ENCODE results near the gene CARS2.
"Not testable (repeated sequence)": the region's sequence is repeated elsewhere in the genome, so short reads cannot be mapped to it uniquely, and the experiment has no call there.

CARS2 gene

GRCh38 chr13:110700641-110701040 is 5.3 kb downstream of the CARS2 start:
- Mint-ChIP-seq H3K27me3 (no peaks in the 10 kb centered on the region), H3K4me1 (peaks cover 44% of the 10 kb centered on the region), H3K4me3 (no peak overlapping the region), H3K36me3 (peaks cover 61% of the 10 kb centered on the region), H3K9me3 (no peaks in the 10 kb centered on the region), H3K27ac (no peak overlapping the region)
- DNase-seq, result no peak
- CTCF ChIA-PET, result no interaction called here

- no peak overlapping the region for H3K4me3 Mint-ChIP-seq
- H3K27me3 Mint-ChIP-seq, result no peaks in the 10 kb centered on the region
- CTCF ChIA-PET, result no interaction called here
- peaks cover 43% of the 10 kb centered on the region for H3K4me1 Mint-ChIP-seq
- no peak for DNase-seq
- no peak overlapping the region for H3K27ac Mint-ChIP-seq
- peaks cover 63% of the 10 kb centered on the region for H3K36me3 Mint-ChIP-seq
- H3K9me3 Mint-ChIP-seq, result no peaks in the 10 kb centered on the region
Measured at GRCh38 chr13:110700186-110700585, 5.7 kb downstream of the CARS2 start.

GRCh38 chr13:110699148-110700145 is 6.5 kb downstream of the CARS2 start:
- no peak for DNase-seq
- Mint-ChIP-seq H3K4me3 (no peak overlapping the region), H3K4me1 (peaks cover 37% of the 10 kb centered on the region), H3K27ac (no peak overlapping the region), H3K9me3 (no peaks in the 10 kb centered on the region), H3K36me3 (peaks cover 63% of the 10 kb centered on the region), H3K27me3 (no peaks in the 10 kb centered on the region)
- CTCF ChIA-PET, result no interaction called here

GRCh38 chr13:110698689-110699088 is 7.2 kb downstream of the CARS2 start:
- no peak for DNase-seq
- no peak overlapping the region for H3K4me3 Mint-ChIP-seq
- CTCF ChIA-PET, result no interaction called here
- no peak overlapping the region for H3K27ac Mint-ChIP-seq
- H3K36me3 Mint-ChIP-seq, result peaks cover 61% of the 10 kb centered on the region
- H3K4me1 Mint-ChIP-seq, result peaks cover 33% of the 10 kb centered on the region
- no peaks in the 10 kb centered on the region for H3K9me3 Mint-ChIP-seq
- no peaks in the 10 kb centered on the region for H3K27me3 Mint-ChIP-seq

GRCh38 chr13:110697842-110698241 is 8.1 kb downstream of the CARS2 start:
- Mint-ChIP-seq H3K9me3 (no peaks in the 10 kb centered on the region), H3K27ac (no peak overlapping the region), H3K36me3 (peaks cover 54% of the 10 kb centered on the region), H3K27me3 (no peaks in the 10 kb centered on the region), H3K4me3 (no peak overlapping the region), H3K4me1 (peaks cover 27% of the 10 kb centered on the region)
- DNase-seq, result no peak
- CTCF ChIA-PET, result no interaction called here

GRCh38 chr13:110696776-110697175 is 9.1 kb downstream of the CARS2 start:
- DNase-seq, result no peak
- Mint-ChIP-seq H3K4me1 (peaks cover 19% of the 10 kb centered on the region), H3K9me3 (no peaks in the 10 kb centered on the region), H3K27me3 (no peaks in the 10 kb centered on the region), H3K4me3 (no peak overlapping the region), H3K27ac (peak overlapping the region; percentile 68), H3K36me3 (peaks cover 47% of the 10 kb centered on the region)
- CTCF ChIA-PET, result no interaction called here

GRCh38 chr13:110695774-110696173 is 10.1 kb downstream of the CARS2 start:
- CTCF ChIA-PET, H3K27me3 Mint-ChIP-seq, H3K9me3 Mint-ChIP-seq, DNase-seq, H3K27ac Mint-ChIP-seq, H3K4me3 Mint-ChIP-seq: not testable (repeated sequence)
- H3K36me3 Mint-ChIP-seq, result peaks cover 43% of the 10 kb centered on the region
- H3K4me1 Mint-ChIP-seq, result peaks cover 18% of the 10 kb centered on the region

GRCh38 chr13:110690516-110690915 is 15.4 kb downstream of the CARS2 start:
- CTCF ChIA-PET, result no interaction called here
- Mint-ChIP-seq H3K36me3 (peaks cover 18% of the 10 kb centered on the region), H3K27me3 (no peaks in the 10 kb centered on the region), H3K4me3 (no peak overlapping the region), H3K4me1 (no peaks in the 10 kb centered on the region), H3K27ac (no peak overlapping the region), H3K9me3 (no peaks in the 10 kb centered on the region)
- no peak for DNase-seq

- no peak overlapping the region for H3K27ac Mint-ChIP-seq
- H3K4me1 Mint-ChIP-seq, result no peaks in the 10 kb centered on the region
- H3K36me3 Mint-ChIP-seq, result peaks cover 20% of the 10 kb centered on the region
- DNase-seq, result no peak
- no peaks in the 10 kb centered on the region for H3K27me3 Mint-ChIP-seq
- H3K9me3 Mint-ChIP-seq, result no peaks in the 10 kb centered on the region
- no peak overlapping the region for H3K4me3 Mint-ChIP-seq
- CTCF ChIA-PET, result no interaction called here
Measured at GRCh38 chr13:110689711-110690110, 16.2 kb downstream of the CARS2 start.

- CTCF ChIA-PET, result no interaction called here
- Mint-ChIP-seq H3K27me3 (no peaks in the 10 kb centered on the region), H3K9me3 (no peaks in the 10 kb centered on the region), H3K4me3 (no peak overlapping the region), H3K36me3 (peaks cover 20% of the 10 kb centered on the region), H3K27ac (no peak overlapping the region), H3K4me1 (no peaks in the 10 kb centered on the region)
- DNase-seq, result no peak
Measured at GRCh38 chr13:110689041-110689440, 16.9 kb downstream of the CARS2 start.

- H3K27me3 Mint-ChIP-seq, result no peaks in the 10 kb centered on the region
- peaks cover 27% of the 10 kb centered on the region for H3K36me3 Mint-ChIP-seq
- CTCF ChIA-PET, result interaction anchor here (0.6 kb wide), 1 partner anchor 232 kb away, joined by 5 read pairs; no protein-coding TSS in a partner anchor
- DNase-seq, result no peak
- H3K4me3 Mint-ChIP-seq, result no peak overlapping the region
- no peaks in the 10 kb centered on the region for H3K4me1 Mint-ChIP-seq
- no peak overlapping the region for H3K27ac Mint-ChIP-seq
- no peaks in the 10 kb centered on the region for H3K9me3 Mint-ChIP-seq
Measured at GRCh38 chr13:110687736-110688135, 18.2 kb downstream of the CARS2 start.

GRCh38 chr13:110685305-110686020 is 20.5 kb downstream of the CARS2 start:
- no peak for DNase-seq
- H3K4me3 Mint-ChIP-seq, result no peak overlapping the region
- peak overlapping the region; percentile 5 for H3K27ac Mint-ChIP-seq
- CTCF ChIA-PET, result no interaction called here
- no peaks in the 10 kb centered on the region for H3K9me3 Mint-ChIP-seq
- H3K36me3 Mint-ChIP-seq, result peaks cover 35% of the 10 kb centered on the region
- no peaks in the 10 kb centered on the region for H3K27me3 Mint-ChIP-seq
- H3K4me1 Mint-ChIP-seq, result no peaks in the 10 kb centered on the region

GRCh38 chr13:110684388-110685056 is 21.4 kb downstream of the CARS2 start:
- Mint-ChIP-seq H3K36me3 (peaks cover 32% of the 10 kb centered on the region), H3K27ac (no peak overlapping the region), H3K9me3 (no peaks in the 10 kb centered on the region), H3K4me1 (no peaks in the 10 kb centered on the region), H3K4me3 (no peak overlapping the region), H3K27me3 (no peaks in the 10 kb centered on the region)
- CTCF ChIA-PET, result interaction anchor here (1.2 to 2.3 kb wide), 3 partner anchors 20 to 134 kb away, joined by 4 to 12 read pairs (median 5); no protein-coding TSS in a partner anchor
- no peak for DNase-seq

GRCh38 chr13:110683921-110684320 is 22.0 kb downstream of the CARS2 start:
- DNase-seq, result no peak
- Mint-ChIP-seq H3K27me3 (no peaks in the 10 kb centered on the region), H3K27ac (no peak overlapping the region), H3K4me1 (no peaks in the 10 kb centered on the region), H3K4me3 (no peak overlapping the region), H3K9me3 (no peaks in the 10 kb centered on the region), H3K36me3 (peaks cover 29% of the 10 kb centered on the region)
- CTCF ChIA-PET, result interaction anchor here (0.6 to 2.3 kb wide), 5 partner anchors 8 to 134 kb away, joined by 3 to 12 read pairs (median 4); no protein-coding TSS in a partner anchor

All from activated naive CD4-positive, alpha-beta T cell treated with anti-CD3 and anti-CD28 coated beads, Interleukin-2, amount 10 ng/mL, durations not matched to agents 7 days and 5 days (primary cell).